ENCODE data around the gene KRTAP10-1. TPM values are rescaled to one million over a fixed set of nuclear protein-coding genes. Genes with fewer than 3 reads are reported as not detected.

The KRTAP10-1 gene
- total RNA-seq, 1 donor, result not detected

DNA sequence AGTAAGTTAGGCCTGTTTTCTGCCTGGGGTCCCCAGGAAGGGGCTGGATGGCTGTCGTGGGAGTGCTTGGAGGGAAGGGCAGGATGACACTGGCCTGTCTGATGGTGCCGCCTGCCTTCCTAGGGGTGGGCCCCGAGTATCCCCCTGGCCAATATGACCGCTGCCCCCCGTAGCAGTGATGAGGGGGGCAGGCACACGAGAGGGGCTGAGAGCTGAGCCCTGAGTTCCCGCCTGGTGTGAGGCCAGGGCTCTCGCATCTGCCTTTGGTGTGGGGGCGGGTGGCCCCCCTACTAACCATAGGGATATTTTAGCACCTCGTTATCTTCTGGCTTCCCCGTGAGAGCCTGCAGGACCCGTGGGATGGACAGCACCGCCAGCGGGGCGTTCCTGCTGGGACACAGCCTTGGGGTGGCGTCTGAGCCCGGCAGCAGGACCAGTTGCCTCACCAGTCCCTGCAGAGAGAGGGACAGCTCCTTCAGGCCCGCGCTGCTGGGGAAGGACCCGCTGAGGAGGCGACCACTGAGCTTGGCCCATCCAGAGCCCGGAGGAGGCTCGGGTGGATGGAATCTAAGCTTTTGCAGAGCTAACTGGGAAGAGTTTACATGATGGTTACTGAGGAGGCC is 10.4 kb downstream of the KRTAP10-1 start:
- no peaks in the 10 kb centered on the region for H3K9me3 ChIP-seq (ENCODE audit: low read depth, low read length)

DNA sequence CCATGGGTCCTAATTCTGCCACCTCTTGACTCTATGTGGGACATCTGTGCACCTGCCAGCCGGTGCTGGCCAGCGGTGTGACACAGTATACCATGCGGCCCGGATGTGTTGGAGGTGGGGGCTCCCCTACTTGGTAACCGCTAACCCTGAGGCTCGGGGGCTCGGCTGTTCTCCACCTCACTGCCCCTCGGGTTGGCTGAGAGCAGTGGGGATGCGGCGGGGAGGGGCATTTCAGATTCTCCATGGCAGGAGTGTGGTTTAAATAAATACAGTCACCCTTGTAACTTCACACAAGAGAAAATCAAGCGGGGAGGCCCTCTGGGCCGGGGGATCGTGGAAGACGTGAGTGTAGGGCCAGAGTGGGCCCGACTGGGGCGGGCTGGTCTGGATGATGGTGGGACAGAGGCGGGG is 11.0 kb downstream of the KRTAP10-1 start:
- no peaks in the 10 kb centered on the region for H3K9me3 ChIP-seq (ENCODE audit: low read depth, low read length)
- no peaks in the 10 kb centered on the region for H3K4me1 ChIP-seq (ENCODE audit: insufficient read depth, low read length)
- H3K4me3 ChIP-seq (ENCODE audit: low read length), result no peak overlapping the region
- H3K27me3 ChIP-seq (ENCODE audit: insufficient read depth, low read length), result no peaks in the 10 kb centered on the region

More for the DNA sequence above, 10.4 kb downstream of the KRTAP10-1 start:
- no peaks in the 10 kb centered on the region for H3K4me1 ChIP-seq (ENCODE audit: insufficient read depth, low read length)
- no peaks in the 10 kb centered on the region for H3K27me3 ChIP-seq (ENCODE audit: insufficient read depth, low read length)
- H3K4me3 ChIP-seq (ENCODE audit: low read length), result no peak overlapping the region

DNA sequence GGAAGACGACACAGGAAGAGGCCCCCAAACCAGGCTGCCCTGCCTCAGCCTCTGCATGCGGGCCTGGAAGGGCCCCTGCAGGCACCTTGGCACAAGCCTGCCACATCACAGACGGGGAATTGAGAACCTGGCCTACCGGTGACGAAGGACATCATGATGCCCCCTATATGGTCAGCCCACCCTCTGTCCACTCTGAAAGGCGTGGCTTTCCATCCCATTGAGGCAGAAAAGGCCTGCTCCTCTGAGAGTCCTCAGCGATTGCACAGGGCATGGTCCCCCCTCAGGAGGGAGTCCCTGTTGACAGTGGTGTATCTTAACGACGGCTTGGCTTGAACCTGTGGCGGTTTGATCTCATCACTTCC is 11.4 kb downstream of the KRTAP10-1 start:
- H3K9me3 ChIP-seq (ENCODE audit: low read depth, low read length), result no peaks in the 10 kb centered on the region
- H3K4me3 ChIP-seq (ENCODE audit: low read length), result no peak overlapping the region
- H3K4me1 ChIP-seq (ENCODE audit: insufficient read depth, low read length), result no peaks in the 10 kb centered on the region
- no peaks in the 10 kb centered on the region for H3K27me3 ChIP-seq (ENCODE audit: insufficient read depth, low read length)

DNA sequence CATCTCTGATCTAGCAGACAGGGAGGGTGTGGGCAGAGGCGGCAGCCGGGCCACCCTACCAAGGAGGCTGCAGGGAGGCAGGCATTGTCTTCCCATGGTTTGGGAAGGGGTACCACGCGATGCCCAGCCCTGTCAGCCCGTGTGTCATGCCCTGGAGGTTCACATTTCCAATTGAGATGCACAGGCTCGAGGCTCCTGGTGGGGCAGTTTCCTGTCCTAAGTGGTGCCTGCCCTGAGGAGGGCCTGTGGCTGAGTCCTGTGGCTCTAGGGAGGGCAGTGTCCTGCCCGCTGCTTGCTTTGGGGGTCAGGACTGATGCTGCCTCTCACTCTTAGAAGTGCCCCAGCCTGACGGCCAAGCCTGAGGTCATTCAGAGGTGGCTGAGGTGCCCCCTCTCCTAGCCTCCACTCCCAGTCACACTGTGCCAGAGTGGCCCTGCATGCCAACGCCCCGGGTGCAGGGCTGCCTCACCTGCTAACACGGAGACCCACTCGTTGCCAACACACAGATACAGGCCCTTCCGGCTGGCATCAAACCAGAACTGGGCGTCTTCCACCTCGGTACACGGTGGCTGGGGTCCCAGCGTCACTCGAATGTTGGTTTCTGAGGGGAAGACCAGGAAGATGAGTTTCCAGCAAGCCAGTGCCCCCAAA is 11.9 kb downstream of the KRTAP10-1 start:
- Histone ChIP-seq H3K9me3 (ENCODE audit: low read depth, low read length) (no peaks in the 10 kb centered on the region), H3K4me1 (ENCODE audit: insufficient read depth, low read length) (no peaks in the 10 kb centered on the region), H3K4me3 (ENCODE audit: low read length) (no peak overlapping the region), H3K27me3 (ENCODE audit: insufficient read depth, low read length) (no peaks in the 10 kb centered on the region)

DNA sequence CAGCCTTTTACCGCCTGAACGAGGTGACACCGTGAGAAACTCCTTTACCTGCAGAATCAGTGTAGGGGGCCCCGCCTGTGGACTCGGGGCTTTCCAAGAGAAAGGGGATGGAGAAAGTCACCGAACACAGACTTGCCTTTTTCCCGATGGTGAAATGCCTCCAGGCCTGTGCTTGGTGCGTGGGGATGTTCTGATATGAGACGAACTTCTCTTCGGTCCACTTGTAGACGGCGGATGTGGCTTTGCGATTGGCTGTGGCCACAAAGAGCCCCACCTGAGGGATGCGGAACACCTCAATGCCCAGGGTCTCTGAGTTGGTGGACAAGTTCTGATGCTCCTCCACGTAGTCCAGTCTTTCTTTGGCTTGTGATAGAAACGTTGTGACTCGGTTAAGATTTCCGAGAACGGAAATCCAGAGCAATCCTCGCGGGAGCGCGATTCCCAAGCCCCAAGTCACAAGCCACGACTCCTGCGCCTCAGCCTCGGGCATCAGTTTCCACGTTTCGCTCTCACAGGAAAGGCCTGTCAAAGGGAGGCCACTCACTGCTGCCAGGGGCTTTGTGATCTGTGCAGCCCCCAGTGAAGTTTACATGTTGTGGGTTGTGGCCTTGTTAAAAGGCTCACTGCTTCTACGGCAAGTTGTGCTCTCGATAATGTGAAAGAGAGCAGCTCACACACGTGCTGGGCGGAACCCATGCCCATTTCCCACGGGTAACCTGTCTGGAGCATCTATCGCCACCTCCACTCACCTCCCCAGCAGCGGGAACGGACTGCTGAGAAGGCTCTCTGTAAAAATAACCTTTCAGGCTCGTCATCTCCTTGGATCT is 12.6 kb downstream of the KRTAP10-1 start:
- Histone ChIP-seq H3K9me3 (ENCODE audit: low read depth, low read length) (no peaks in the 10 kb centered on the region), H3K4me1 (ENCODE audit: insufficient read depth, low read length) (no peaks in the 10 kb centered on the region)

DNA sequence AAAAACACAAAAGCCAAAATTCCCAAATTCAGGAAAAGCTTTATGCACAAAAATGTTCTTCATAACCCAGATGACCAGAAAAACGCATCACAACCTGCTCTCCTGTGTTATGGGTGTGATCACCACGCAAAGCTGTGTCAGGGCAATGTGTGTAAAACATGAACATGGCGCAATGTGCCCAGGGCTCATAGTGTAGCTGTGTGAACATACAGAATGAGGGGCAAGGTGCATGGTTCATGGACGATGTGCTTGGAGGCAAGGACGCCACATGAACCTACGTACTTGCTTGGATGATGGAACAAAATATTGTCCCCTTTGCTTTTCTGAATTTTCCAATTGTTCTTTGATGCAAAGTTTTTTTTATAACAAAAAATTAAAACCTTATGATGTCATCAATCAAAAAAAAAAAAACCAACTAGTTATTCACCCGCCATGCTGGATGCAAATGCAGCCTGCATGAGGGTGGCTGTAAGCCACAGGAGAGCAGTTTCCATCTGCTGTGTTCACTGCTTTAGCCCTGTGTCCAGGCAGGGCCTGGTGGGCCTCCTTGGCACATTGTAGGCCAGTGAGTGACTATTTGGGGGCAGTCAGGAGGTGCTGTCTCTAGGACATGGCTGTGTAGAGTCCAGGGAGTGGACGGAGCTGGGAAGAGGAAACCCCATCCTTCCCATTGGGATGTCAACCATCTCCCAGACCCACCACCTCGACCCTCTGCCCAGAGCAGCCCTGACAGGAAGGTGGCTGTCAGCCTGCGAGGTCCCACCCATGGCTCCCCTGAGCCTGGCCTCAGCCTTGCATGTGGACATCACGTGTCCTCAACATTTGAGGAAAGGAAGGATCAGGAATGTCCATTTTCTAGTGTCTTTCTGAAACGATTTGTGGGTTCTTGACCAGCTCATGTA is 13.6 kb downstream of the KRTAP10-1 start:
- H3K9me3 ChIP-seq (ENCODE audit: low read depth, low read length), result no peaks in the 10 kb centered on the region
- no peaks in the 10 kb centered on the region for H3K4me1 ChIP-seq (ENCODE audit: insufficient read depth, low read length)
- H3K27me3 ChIP-seq (ENCODE audit: insufficient read depth, low read length), result no peaks in the 10 kb centered on the region
- no peak overlapping the region for H3K4me3 ChIP-seq (ENCODE audit: low read length)

More for the DNA sequence above, 12.6 kb downstream of the KRTAP10-1 start:
- no peak overlapping the region for H3K4me3 ChIP-seq (ENCODE audit: low read length)
- H3K27me3 ChIP-seq (ENCODE audit: insufficient read depth, low read length), result no peaks in the 10 kb centered on the region

DNA sequence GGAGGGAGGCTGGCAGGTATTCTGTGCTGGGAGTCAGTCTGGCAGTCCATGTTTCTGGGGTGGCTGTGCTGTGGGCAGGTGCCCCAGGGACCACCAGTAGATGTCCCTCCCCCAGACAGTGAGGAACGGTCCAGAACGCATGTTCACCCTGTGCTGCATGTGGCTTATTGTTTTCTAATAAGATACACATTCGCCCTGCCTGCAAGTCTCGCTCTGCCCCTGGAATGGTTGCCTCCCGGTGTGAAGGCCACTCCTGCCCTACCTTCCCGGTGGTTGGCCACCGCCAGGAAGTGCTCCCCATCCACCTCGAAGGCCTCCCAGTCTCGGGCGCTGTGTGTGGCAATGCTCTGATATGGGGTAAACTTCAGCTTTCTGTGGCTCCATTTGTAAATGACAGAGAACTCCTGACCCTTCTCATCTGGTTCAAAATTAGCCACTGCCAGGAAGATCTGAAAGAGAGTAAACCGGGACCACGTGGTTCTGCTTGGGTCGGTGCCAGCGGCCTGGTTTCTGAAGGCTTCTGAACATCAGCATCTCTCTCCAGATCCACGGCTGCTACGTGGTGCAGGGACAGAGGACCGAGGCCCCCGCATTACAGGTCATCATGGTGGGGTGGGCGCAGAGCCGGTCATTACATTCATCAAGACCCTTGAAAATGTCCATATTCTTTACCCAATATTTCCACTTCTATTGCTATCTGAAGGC is 14.5 kb downstream of the KRTAP10-1 start:
- Histone ChIP-seq H3K9me3 (ENCODE audit: low read depth, low read length) (no peaks in the 10 kb centered on the region), H3K4me1 (ENCODE audit: insufficient read depth, low read length) (no peaks in the 10 kb centered on the region), H3K27me3 (ENCODE audit: insufficient read depth, low read length) (no peaks in the 10 kb centered on the region), H3K4me3 (ENCODE audit: low read length) (no peak overlapping the region)

DNA sequence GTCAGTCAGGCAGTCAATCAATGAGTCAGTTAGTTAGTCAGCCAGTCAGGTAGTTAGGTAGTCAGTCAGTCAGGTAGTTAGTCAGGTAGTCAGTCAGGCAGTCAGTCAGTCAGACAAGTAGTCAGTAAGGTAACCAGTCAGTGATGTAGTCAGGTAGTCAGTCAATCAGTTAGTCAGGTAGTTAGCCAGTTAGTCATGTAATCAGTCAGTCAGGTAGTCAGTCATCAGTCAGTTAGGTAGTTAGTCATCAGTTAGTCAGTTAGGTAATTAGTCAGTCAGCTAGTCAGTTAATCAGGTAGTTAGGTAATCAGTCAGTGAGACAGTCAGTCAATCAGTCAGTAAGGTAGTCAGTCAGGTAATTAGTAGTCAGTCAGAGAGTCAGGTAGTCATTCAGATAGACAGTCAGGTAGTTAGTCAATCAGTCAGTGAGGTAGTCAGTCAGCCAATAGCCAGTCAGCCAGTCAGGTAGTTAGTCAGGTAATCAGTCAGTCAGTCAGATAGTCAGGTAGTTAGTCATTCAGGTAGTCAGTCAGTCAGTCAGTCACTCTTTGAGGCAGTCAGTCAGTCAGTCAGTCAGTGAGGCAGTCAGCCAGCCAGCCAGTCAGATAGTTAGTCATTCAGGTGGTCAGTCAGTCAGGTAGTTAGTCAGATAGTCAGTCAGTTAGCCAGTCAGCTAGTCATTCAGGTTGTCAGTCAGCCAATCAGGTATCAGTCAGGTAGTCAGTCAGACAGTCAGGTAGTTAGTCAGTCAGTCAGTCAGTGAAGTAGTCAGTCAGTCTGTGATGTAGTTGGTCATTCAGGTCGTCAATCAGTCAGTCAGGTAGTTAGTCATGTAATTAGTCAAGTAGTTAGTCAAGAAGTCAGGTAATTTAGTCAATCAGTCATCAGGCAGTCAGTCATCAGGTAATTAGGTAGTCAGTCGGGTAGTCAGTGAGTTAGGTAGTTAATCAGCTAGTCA is 15.3 kb downstream of the KRTAP10-1 start:
- Histone ChIP-seq H3K4me1 (ENCODE audit: insufficient read depth, low read length) (no peaks in the 10 kb centered on the region), H3K27me3 (ENCODE audit: insufficient read depth, low read length) (no peaks in the 10 kb centered on the region), H3K4me3 (ENCODE audit: low read length) (no peak overlapping the region), H3K9me3 (ENCODE audit: low read depth, low read length) (no peaks in the 10 kb centered on the region)

DNA sequence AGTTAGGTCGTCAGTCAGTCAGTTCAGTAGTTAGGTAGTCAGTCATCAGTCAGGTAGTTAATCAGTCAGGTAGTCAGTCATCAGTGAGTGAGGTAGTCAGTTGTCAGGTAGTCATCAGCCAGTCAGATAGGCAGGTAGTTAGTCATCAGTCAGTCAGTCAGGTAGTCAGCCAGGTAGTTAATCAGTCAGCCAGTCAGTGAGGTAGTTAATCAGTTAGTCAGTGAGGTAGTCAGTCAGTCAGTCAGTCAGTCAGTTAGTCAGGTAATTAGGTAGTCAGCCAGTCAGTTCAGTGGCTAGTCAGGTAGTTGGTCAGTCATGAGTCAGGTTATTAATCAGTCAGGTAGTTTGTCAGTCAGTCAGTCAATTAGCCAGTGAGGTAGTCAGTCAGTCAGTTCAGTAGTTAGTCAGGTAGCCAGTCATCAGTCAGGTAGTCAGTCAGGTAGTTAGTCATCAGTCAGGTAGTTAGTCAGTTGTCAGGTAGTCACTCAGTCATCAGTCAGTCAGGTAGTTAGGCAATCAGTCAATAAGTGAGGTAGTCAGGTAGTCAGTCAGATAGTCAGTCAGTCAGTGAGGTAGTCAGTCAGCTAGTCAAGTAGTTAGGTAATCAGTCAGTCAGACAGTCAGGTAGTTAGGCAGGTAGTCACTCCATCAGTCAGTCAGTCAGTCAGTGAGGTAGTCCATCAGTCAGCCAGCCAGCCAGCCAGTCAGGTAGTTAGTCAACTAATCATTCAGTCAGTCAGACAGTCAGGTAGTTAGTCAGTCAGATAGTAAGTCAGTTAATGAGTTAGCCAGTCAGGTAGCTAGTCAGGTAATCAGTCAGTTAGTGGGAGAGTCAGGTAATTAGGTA is 16.2 kb downstream of the KRTAP10-1 start:
- Histone ChIP-seq H3K27me3 (ENCODE audit: insufficient read depth, low read length) (no peaks in the 10 kb centered on the region), H3K4me3 (ENCODE audit: low read length) (no peak overlapping the region), H3K9me3 (ENCODE audit: low read depth, low read length) (no peaks in the 10 kb centered on the region), H3K4me1 (ENCODE audit: insufficient read depth, low read length) (no peaks in the 10 kb centered on the region)

DNA sequence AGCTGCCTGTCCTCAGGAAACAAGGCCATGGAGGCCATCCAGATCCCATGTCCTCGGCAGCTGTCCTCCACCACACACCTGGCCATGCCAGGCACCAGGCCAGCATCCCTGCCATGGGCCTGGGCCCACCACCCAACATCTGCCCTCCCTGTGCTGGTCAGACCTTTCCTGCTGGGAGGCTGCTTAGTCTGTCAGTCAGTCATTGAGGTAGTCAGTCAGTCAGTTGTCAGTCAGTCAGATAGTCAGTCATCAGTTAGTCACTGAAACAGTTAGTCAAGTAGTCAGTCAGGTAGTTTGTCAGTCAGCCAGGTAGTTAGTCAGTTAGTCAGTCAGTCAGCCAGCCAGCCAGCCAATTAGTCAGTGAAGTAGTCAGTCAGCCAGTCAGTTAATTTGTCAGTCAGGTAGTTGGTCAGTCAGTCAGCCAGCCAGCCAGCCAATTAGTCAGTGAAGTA is 17.2 kb downstream of the KRTAP10-1 start:
- no peaks in the 10 kb centered on the region for H3K9me3 ChIP-seq (ENCODE audit: low read depth, low read length)
- H3K27me3 ChIP-seq (ENCODE audit: insufficient read depth, low read length), result no peaks in the 10 kb centered on the region

DNA sequence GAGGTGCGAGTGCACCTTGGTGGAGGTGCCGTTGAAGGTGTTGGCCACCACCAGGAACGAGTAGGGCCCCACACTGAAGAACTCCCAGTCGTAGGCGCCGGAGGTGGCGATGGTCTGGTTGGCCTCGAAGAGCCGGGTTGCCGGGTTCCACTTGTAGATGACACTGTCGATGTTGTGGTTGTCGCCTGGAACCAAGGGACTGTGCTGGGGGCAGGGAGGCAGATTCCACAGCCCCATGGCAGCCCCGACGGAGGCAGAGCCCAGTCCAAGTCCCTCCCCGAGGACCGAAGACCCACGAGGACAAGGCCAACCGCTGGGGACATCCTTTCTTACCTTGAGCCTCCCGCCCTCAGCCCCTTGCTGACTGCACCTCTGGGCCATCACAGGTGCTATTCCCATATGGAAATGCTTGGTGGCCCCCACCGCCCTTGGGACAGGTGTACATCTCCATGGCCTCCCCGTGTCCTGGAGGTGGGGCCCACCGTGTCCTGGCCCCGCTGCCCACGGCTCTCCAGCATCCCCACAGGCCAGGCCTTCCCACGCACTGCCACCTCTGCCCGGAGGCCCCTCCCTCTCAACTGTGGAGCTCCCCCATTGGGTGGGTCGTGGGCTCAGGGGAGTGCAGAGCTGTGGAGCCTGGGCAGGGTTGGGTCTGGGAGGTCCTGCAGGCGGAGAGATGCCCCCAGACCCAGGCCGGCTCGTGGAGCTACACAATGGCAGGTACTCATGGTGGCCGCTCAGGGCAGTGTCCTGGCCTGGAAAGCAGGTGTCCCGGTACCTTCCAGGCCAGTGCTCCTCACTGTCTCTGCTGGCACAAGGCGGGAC is 17.9 kb downstream of the KRTAP10-1 start:
- Histone ChIP-seq H3K27me3 (ENCODE audit: insufficient read depth, low read length) (no peaks in the 10 kb centered on the region), H3K4me3 (ENCODE audit: low read length) (no peak overlapping the region), H3K4me1 (ENCODE audit: insufficient read depth, low read length) (no peaks in the 10 kb centered on the region), H3K9me3 (ENCODE audit: low read depth, low read length) (no peaks in the 10 kb centered on the region)

More for the DNA sequence above, 17.2 kb downstream of the KRTAP10-1 start:
- H3K4me1 ChIP-seq (ENCODE audit: insufficient read depth, low read length), result no peaks in the 10 kb centered on the region
- no peak overlapping the region for H3K4me3 ChIP-seq (ENCODE audit: low read length)

DNA sequence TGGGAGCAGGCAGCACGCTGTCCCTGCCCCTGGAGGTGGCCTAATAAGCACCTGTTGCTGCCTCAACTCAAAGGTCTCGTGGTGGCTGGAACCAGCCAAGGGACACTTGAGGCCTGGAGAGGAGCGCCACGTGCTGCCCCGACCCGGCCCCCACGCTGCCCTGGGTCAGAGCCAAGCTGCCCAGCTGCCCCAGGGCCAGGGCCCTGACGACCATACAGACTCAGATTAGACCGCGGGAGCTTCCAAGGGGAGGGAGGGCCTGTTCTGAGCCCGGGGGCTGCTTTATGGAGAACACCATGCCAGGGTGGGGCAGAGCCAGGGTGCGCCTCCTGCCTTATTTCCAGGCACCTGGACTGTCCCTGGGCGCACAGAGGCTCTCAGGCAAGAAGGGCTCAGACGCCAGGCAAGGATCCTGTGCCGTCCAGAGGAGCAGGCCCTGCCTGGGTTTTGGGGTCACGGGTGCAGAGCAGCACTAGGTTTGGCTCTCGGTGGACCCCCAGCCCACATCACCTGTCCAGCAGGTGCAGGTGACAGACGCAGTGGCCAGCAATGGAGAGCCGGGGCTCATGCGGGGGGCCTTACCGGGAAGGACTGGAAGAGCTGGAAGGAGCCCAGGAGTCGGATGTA is 18.6 kb downstream of the KRTAP10-1 start:
- no peak overlapping the region for H3K4me3 ChIP-seq (ENCODE audit: low read length)
- H3K9me3 ChIP-seq (ENCODE audit: low read depth, low read length), result no peaks in the 10 kb centered on the region
- no peaks in the 10 kb centered on the region for H3K27me3 ChIP-seq (ENCODE audit: insufficient read depth, low read length)
- H3K4me1 ChIP-seq (ENCODE audit: insufficient read depth, low read length), result no peaks in the 10 kb centered on the region
